ENCODE data around the gene TACC2. TPM values are rescaled to one million over a fixed set of nuclear protein-coding genes. Genes with fewer than 3 reads are reported as not detected.
"Not testable (repeated sequence)": the region's sequence is repeated elsewhere in the genome, so short reads cannot be mapped to it uniquely, and the experiment has no call there.

The TACC2 gene
- polyA plus RNA-seq, 3 donors = 13.0 to 34.9 (median 19.5) TPM

DNA sequence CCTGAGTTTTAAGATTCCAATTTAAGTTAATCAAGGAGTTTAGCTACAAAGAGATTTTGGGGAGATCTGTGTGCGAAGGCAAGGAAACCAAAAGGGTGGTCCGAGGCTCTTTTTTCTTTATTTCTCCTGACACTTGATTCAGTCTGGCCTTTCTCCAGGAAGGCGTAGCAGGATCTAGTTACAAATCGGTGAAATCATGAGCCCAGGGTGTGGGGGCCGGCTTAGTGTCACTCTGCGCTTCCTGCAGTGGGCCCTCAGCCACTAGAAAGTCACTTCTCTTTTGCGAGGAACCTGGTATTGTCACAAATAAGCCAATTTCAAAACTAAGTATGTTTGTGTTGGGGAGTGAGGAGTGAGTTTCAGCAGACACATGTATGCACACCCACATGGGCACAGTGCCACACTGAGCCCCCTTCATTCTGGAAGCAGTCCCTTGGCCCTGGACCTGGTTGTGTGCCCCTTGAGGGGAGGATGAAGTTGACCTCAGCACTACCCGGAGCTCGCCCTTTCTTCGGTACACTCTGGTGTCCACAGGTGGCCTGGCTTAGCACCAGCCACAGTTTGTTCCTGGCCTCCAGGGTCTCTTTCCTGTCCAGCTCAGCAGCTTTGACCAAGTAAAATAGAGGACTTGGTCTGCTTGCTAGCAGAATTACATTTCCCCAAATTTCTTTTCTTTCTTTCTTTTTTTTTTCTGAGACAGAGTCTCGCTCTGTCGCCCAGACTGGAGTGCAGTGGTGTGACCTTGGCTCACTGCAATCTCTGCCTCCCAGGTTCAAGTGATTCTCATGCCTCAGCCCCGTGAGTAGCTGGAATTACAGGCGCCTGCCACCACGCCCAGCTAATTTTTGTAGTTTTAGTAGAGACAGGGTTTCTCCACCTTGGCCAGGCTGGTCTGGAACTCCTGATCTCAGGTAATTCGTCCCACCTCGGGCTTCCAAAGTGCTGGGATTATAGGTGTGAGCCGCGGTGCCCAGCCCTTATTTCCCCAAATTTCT is 198.2 kb downstream of the TACC2 start:
- H3K27ac ChIP-seq (ENCODE audit: low read depth, low read length) = no peak overlapping the region
- WGBS, 3 donors = 77 to 83% (median 77%) methylated on average over 19 of the region's 19 CpGs

GRCh38 chr10:122188706-122189105 is 199.7 kb downstream of the TACC2 start:
- WGBS, 3 donors = 90 to 93% (median 91%) methylated on average over 11 of the region's 11 CpGs
- H3K27ac ChIP-seq (ENCODE audit: low read depth, low read length) = no peak overlapping the region

DNA sequence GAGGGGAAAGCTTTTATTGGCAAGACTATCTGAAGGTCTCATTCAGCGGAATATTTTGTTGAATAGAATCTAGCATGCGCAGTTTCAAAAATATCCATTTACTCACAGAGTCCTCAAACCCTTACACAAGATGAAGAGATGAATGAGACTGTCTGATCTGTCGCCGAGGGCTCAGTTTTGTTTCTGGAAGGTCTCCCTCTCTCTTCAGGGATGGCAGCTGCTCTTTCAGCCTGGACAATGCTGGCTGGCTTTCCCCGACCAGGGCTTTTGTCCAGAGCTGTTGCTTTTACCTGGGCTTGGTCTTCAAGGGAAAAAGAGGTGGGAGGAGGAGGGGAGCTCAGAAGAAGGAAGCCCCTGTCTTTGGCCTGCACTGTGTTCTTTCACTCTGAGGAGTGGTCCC is 200.2 kb downstream of the TACC2 start:
- 91% methylated on average over 5 of the region's 5 CpGs for WGBS, 3 donors
- H3K27ac ChIP-seq (ENCODE audit: low read depth, low read length) = no peak overlapping the region

DNA sequence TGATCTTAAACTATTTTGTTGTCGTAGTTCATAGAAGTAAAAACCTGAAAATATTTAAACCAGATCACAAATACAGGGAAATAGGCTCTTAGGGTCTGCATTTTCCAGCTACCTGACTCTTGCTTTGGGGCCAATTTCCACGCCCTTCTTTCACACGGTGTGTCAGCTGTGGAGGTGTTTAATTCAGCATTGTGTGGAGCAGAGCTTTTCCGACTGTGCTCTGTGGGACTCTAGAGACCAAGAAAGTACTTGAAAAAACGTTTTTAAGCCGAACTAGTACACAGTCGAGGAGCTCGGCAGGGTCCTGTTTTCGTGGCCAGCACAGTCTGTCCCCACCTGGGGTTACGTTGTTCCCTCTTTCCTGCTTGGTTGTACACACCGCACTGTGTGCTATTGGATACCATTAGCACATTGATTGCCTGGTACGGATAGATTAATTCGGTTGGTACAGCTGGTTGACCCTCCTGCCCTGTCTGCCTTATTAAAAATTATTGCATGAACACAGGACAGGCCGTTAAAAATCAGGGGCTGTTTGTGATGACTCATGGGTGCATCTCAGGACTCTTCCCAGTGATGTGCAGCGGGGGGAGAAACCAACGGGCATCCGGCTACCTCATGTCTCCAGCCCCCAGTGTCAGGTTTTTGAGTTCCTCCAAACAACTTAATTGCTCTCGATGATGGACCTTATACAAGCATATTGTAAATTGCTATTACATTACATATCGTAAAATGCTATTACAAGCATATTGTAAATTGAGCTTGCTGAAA is 201.4 kb downstream of the TACC2 start:
- no peak overlapping the region for H3K27ac ChIP-seq (ENCODE audit: low read depth, low read length)
- 81 to 85% (median 83%) methylated on average over 19 of the region's 19 CpGs for WGBS, 3 donors

DNA sequence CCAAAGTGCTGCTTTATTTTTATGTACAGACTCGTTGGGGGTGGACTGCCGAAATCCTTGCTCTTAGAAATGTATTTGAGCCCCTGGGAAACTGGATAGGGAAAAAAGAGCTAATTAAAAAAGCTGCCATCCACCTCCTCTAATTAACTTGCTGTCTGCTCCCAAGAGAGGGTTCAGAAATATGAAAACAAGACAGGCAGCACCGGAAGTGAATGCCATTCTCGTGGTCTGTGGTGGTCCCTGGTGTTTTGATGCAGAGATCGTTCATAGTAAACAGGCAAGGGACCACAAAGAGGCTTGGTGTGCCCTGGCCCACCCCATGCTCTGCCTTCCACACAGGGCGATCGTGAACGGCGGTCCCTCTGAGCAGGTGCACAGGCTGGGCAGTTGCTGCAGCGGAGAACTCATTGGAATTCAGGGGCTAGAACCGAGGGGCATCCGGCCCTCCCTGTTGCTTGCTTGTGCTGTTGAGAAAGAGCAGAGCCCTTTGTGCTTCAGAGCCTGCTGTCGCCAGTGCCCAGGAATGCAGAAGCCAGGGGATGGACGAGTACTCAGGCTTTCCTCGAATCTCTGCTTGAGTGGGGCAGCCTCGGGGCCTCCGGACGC is 203.1 kb downstream of the TACC2 start:
- 78 to 89% (median 85%) methylated on average over 17 to 18 of the region's 18 CpGs for WGBS, 3 donors
- H3K27ac ChIP-seq (ENCODE audit: low read depth, low read length) = no peak overlapping the region

GRCh38 chr10:122194251-122194650 is 205.3 kb downstream of the TACC2 start:
- 96 to 97% (median 97%) methylated on average over 9 of the region's 9 CpGs for WGBS, 3 donors
- H3K27ac ChIP-seq (ENCODE audit: low read depth, low read length) = no peak overlapping the region

DNA sequence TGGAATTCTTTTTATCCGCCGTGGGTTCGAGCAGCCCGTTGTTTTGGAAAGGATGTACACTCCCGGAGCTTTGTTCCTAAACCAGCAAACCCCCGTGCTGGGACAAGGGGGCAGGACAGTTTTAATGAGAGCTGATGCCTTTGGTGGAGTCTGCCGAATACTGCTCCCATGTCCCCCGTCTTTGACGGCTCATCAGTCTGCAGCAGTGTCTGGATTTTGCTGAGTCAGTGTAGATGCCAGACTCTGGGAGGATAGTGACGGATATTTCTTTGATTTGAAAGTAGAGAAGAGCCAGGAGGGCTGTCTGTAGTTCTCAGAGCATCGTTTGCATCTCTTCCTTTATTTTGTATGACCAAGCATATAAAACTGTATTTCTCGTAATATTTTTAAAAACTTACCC is 207.3 kb downstream of the TACC2 start:
- H3K27ac ChIP-seq (ENCODE audit: low read depth, low read length) = no peak overlapping the region
- WGBS, 3 donors = 77 to 89% (median 80%) methylated on average over 12 of the region's 12 CpGs

DNA sequence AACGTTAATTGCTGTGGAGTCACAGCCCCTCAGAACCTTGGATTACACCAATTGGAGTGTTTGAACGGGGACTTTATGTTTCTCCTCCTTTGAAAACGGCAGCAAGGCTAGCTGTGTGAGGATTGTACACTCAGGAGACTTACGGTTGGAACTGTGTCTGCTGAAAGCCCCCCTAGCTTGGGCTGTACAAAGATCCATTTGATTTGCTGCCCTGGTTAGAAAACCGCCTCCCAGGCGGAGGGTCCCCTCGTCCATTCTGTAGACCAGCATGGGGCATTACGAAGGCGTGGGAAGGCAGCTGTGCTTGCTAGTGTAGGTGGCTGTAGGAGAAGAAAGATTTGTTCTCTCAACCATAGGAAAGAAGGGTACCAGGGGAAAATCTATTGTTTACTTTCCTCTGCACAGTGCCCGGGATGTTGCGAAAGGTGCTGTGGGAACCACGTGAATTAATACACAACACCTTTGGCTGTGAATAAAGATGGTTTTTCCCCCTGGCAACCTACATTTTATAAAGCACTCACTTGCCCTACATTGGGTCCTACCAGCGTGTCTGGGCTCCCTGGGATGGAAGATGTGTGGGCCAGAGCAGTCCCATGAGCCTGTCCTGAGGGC is 208.8 kb downstream of the TACC2 start:
- 80 to 82% (median 81%) methylated on average over 13 of the region's 13 CpGs for WGBS, 3 donors
- H3K27ac ChIP-seq (ENCODE audit: low read depth, low read length) = no peak overlapping the region

DNA sequence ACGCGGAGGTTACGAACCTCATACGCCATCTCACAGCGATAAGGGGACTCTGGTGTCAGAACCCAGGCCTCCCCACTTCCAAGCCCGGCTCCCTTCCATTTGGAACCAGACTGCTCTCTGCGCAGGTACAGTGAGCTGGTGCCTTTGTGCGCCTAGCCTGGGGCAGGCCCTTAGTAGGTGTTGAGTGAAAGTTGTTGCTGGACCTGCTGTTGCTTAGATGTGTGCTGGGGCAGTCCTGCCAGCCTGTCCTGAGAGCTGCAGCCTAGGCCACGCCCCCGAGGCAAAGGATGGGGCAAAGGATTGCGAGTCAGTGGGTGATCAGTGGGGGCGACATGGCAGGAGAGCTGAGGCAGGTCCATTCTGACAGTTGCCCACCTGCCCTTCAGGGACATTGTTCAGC is 209.7 kb downstream of the TACC2 start:
- H3K27ac ChIP-seq (ENCODE audit: low read depth, low read length) = no peak overlapping the region
- WGBS, 3 donors = 94 to 96% (median 94%) methylated on average over 12 of the region's 12 CpGs

GRCh38 chr10:122199070-122199469 is 210.1 kb downstream of the TACC2 start:
- H3K27ac ChIP-seq (ENCODE audit: low read depth, low read length) = no peak overlapping the region

DNA sequence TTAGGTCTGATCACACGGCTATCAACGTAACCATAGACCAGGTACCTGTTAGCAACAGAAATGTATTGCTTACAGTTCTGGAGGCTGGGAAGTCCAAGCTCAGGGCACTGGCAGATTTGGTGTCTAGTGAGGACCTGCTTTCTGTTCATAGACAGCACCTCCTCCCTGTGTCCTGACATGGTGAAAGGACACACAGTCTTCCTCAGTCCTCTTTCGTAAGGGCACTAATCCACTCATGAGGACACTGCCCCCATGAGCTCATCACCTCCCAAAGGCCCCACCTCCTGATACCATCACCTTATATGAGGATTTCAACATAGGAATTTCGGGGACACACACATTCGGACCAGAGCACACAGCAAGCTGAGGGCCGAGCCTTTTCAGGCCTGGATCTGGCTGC is 210.7 kb downstream of the TACC2 start:
- WGBS, 3 donors = 97% methylated on average over 6 of the region's 6 CpGs
- no peak overlapping the region for H3K27ac ChIP-seq (ENCODE audit: low read depth, low read length)

More at GRCh38 chr10:122199070-122199469, 210.1 kb downstream of the TACC2 start:
- 89 to 93% (median 90%) methylated on average over 9 of the region's 9 CpGs for WGBS, 3 donors

DNA sequence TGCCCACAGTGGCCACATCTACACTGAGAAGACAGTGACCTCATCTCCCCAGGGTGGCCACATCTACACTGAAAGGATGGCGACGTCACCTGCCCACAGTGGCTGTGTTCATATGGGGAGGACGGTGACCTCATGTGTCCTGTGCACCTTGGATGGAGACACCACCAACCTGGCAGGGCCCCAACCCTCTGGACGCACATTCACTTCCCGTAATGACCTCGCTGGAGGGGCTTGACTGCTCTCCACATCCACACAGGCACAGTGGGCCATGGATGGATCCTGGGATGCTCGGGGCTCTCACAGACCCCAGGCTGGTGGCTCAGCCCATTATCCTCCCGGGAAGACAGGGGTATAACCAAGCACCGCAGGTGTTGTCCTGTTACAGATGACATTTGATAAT is 212.4 kb downstream of the TACC2 start:
- WGBS, 3 donors = 91 to 94% (median 92%) methylated on average over 9 of the region's 9 CpGs
- H3K27ac ChIP-seq (ENCODE audit: low read depth, low read length) = no peak overlapping the region

DNA sequence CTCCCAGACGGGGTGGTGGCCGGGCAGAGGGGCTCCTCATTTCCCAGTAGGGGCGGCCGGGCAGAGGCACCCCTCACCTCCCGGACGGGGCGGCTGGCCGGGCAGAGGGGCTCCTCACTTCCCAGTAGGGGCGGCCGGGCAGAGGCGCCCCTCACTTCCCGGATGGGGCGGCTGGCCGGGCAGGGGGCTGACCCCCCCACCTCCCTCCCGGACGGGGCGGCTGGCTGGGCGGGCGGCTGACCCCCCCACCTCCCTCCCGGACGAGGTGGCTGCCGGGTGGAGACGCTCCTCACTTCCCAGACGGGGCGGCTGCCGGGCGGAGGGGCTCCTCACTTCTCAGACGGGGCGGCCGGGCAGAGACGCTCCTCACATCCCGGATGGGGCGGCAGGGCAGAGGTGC is 214.2 kb downstream of the TACC2 start:
- WGBS, 3 donors = 91 to 94% (median 91%) methylated on average over 13 to 33 of the region's 33 CpGs
- not testable (repeated sequence) for H3K27ac ChIP-seq (ENCODE audit: low read depth, low read length)

- WGBS, 3 donors = 84 to 85% (median 84%) methylated on average over 15 of the region's 15 CpGs
- H3K27ac ChIP-seq (ENCODE audit: low read depth, low read length) = no peak overlapping the region
Observed at GRCh38 chr10:122204691-122205489, 215.9 kb downstream of the TACC2 start.

GRCh38 chr10:122206471-122207065 is 217.6 kb downstream of the TACC2 start:
- no peak overlapping the region for H3K27ac ChIP-seq (ENCODE audit: low read depth, low read length)
- WGBS, 3 donors = 93 to 99% (median 98%) methylated on average over 6 of the region's 6 CpGs

DNA sequence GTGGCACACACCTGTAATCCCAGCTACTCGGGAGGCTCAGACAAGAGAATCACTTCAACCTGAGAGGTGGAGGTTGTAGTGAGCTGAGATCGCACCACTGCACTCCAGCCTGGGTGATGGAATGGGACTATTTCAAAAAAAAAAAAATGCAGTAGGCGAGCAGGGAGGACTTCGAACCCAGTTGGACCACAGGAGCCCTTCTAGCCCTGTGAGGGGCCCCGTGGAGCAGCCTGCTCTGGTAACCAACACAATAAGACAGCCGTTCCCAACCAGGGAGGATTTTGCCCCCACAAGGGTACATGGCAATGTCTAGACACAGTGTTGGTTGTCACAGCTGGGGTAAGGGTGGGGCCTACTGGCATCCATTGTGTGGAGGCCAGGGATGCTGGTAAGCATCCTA is 218.2 kb downstream of the TACC2 start:
- 90 to 99% (median 92%) methylated on average over 6 of the region's 6 CpGs for WGBS, 3 donors

GRCh38 chr10:122207596-122207995 is 218.6 kb downstream of the TACC2 start:
- no peak overlapping the region for H3K27ac ChIP-seq (ENCODE audit: low read depth, low read length)
- 37 to 63% (median 57%) methylated on average over 8 of the region's 8 CpGs for WGBS, 3 donors

More for the DNA sequence above, 218.2 kb downstream of the TACC2 start:
- H3K27ac ChIP-seq (ENCODE audit: low read depth, low read length) = no peak overlapping the region

Data from adipose tissue (tissue), 3 donors.